GM12891 (cell line): ENCODE data around the gene ZKSCAN5.

Source experiments
- DNase-seq: peaks from one replicate; pipeline ENCODE4 v3.0.0; 2011; ENCODE audit warnings: low spot score; ENCODE audit not compliant: insufficient read length
- FAIRE-seq: peaks from 2 replicates; lab custom pipeline; 2011; peaks lifted over from hg19 to GRCh38; lab: Jason Lieb, UNC
- PAX5 ChIP-seq: IDR thresholded peaks from 2 replicates; pipeline ENCODE4 v1.6.1; 2011; ENCODE audit warnings: low read length, moderate library complexity, mild to moderate bottlenecking; ENCODE audit not compliant: insufficient read depth, severe bottlenecking
- POLR2A ChIP-seq: IDR thresholded peaks from 2 replicates; pipeline ENCODE4 v1.6.1; 2011; ENCODE audit warnings: low read depth, low read length, control low read depth
- POLR2AphosphoS5 ChIP-seq: IDR thresholded peaks from 2 replicates; pipeline ENCODE4 v1.6.1; 2011; ENCODE audit warnings: low read depth, low read length, control low read depth
- POU2F2 ChIP-seq: IDR thresholded peaks from 2 replicates; pipeline ENCODE4 v1.6.1; 2011; ENCODE audit warnings: low read depth, mild to moderate bottlenecking, control low read depth, low read length, moderate library complexity
- SPI1 ChIP-seq: IDR thresholded peaks from 2 replicates; pipeline ENCODE4 v1.6.1; 2011; ENCODE audit warnings: low read depth, low read length, control low read depth
- TAF1 ChIP-seq: IDR thresholded peaks from 2 replicates; pipeline ENCODE4 v1.6.1; 2011; ENCODE audit warnings: low read depth, low read length, control low read depth

ZKSCAN5 gene

GRCh38 chr7:99551334-99551733 lies 46.9 kb downstream of the ZKSCAN5 start:
- TF ChIP-seq POLR2AphosphoS5 (no peak), PAX5 (no peak), SPI1 (no peak), TAF1 (no peak), POU2F2 (no peak), POLR2A (no peak)
- FAIRE-seq (peak; percentile 41), DNase-seq (no peak)

- FAIRE-seq (peak; percentile 96), DNase-seq (peak; percentile 88)
- TF ChIP-seq SPI1 (peak; percentile 19; the same call in 1 of the 2 replicates), TAF1 (peak; percentile 87), PAX5 (no peak), POLR2A (peak; percentile 97), POLR2AphosphoS5 (peak; percentile 97), POU2F2 (peak; percentile 71)
These were observed 47.5 kb downstream of the ZKSCAN5 start, which contains the start of gene FAM200A for GRCh38 chr7:99551767-99552463. FAM200A (minus strand) TSS chr7:99552114; CDS start chr7:99548407, 3,707 bp downstream.

- no peak for TF ChIP-seq PAX5
- TF ChIP-seq SPI1 = no peak
- no peak for TF ChIP-seq POLR2AphosphoS5
- no peak for TF ChIP-seq POU2F2
- no peak for TF ChIP-seq TAF1
- TF ChIP-seq POLR2A = no peak
- DNase-seq = no peak
- FAIRE-seq = no peak
These were observed 48.6 kb downstream of the ZKSCAN5 start for GRCh38 chr7:99553039-99553438.

GRCh38 chr7:99554939-99555338 lies 50.5 kb downstream of the ZKSCAN5 start:
- DNase-seq (no peak), FAIRE-seq (no peak)
- TF ChIP-seq POLR2A (no peak), TAF1 (no peak), PAX5 (no peak), POU2F2 (no peak), SPI1 (no peak), POLR2AphosphoS5 (no peak)

- FAIRE-seq = peak; percentile 48
- TF ChIP-seq POU2F2 = no peak
- no peak for TF ChIP-seq POLR2A
- TF ChIP-seq TAF1 = no peak
- no peak for TF ChIP-seq PAX5
- TF ChIP-seq SPI1 = no peak
- TF ChIP-seq POLR2AphosphoS5 = no peak
- DNase-seq = no peak
These were observed 52.7 kb downstream of the ZKSCAN5 start for GRCh38 chr7:99557196-99557607.

GRCh38 chr7:99557940-99558305 lies 53.5 kb downstream of the ZKSCAN5 start:
- FAIRE-seq (peak; percentile 88), DNase-seq (no peak)
- no peak for TF ChIP-seq PAX5
- TF ChIP-seq TAF1 = no peak
- no peak for TF ChIP-seq SPI1
- TF ChIP-seq POLR2AphosphoS5 = no peak
- TF ChIP-seq POU2F2 = 0 out of 2 replicates have a peak, but pooled peaks have one; percentile 2
- TF ChIP-seq POLR2A = no peak

GRCh38 chr7:99558306-99559174 lies 54.1 kb downstream of the ZKSCAN5 start, which contains the start of gene ZNF655:
ZNF655 (plus strand) TSS chr7:99558642; CDS start chr7:99560560, 1,918 bp downstream.
- peak; percentile 90 for DNase-seq
- no peak for FAIRE-seq
- TF ChIP-seq SPI1 = peak; percentile 87
- TF ChIP-seq POLR2A = peak; percentile 95
- TF ChIP-seq POLR2AphosphoS5 = peak; percentile 96
- peak; percentile 29 for TF ChIP-seq POU2F2
- TF ChIP-seq PAX5 = no peak
- peak; percentile 75; the same call in 1 of the 2 replicates for TF ChIP-seq TAF1

- FAIRE-seq = no peak
- no peak for DNase-seq
- TF ChIP-seq PAX5 (no peak), POLR2AphosphoS5 (no peak), POU2F2 (no peak), TAF1 (no peak), POLR2A (no peak), SPI1 (no peak)
These were observed 54.9 kb downstream of the ZKSCAN5 start for GRCh38 chr7:99559175-99559915.
